Measurements from ENCODE around the gene GOLGA6L9.
"Not testable (repeated sequence)": the region's sequence is repeated elsewhere in the genome, so short reads cannot be mapped to it uniquely, and the experiment has no call there.

The GOLGA6L9 gene, protein sequence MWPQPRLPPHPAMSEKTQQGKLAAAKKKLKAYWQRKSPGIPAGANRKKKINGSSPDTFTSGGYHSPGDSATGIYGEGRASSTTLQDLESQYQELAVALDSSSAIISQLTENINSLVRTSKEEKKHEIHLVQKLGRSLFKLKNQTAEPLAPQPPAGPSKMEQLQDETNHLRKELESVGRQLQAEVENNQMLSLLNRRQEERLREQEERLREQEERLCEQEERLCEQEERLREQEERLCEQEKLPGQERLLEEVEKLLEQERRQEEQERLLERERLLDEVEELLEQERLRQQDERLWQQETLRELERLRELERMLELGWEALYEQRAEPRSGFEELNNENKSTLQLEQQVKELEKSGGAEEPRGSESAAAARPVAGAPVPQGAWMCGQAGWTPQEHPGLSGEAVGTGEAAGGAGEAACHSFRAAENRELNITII
- 1.9 to 5.4 (median 2.8) reads per million in 4 experiments for total RNA-seq

DNA sequence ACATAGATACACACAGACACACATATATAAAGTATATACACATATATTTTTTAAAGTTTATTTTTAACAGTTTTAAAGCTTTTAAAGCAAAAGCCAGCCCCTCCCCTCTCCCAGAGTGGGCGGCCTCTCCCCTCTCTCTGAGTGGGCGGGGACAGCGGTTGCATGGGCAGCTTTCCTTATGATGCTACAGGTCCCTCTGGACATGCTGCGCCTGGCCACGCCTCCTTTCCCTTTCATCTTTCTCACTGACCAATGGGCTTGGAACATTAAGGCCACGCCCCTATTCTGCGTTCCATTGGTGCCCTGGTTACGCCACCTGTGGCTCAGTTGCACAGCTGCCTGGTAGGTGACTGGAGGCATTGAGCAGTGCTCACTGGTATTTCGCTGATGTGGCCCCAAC is at the start of gene GOLGA6L9:
GOLGA6L9 (plus strand) TSS at position 124 of the 400 bp plus-strand sequence; CDS start at position 388, 264 bp downstream.
- DNase-seq, result not testable (repeated sequence)

DNA sequence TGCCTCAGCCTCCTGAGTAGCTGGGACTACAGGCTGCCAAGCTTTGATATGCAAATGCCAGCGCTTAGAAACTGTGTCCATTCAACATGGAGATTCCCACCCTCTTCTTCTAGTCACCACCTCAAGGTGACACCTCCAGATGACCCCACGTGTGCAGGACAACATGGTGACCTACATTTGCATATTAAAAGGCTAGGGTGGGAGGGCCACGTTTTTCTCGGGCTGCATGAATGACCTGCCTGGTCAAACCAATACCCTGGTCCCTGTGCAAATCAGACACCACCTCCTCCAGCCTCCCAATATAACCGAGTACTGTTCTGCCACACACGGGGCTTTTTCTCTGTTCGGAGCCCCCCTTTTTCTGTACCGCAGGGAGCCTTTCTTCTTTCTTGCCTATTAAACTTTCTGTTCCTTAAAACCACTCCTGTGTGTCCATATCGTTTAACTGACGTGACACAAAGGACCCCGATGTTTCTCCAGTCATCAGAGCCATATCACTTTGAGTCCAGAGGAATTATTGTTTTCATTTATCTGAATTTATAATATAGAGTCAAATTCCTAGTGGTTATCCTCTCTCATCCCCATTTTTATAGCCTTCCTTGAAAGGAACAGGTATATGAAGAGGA is 48.2 kb upstream of the GOLGA6L9 start:
- not testable (repeated sequence) for DNase-seq

DNA sequence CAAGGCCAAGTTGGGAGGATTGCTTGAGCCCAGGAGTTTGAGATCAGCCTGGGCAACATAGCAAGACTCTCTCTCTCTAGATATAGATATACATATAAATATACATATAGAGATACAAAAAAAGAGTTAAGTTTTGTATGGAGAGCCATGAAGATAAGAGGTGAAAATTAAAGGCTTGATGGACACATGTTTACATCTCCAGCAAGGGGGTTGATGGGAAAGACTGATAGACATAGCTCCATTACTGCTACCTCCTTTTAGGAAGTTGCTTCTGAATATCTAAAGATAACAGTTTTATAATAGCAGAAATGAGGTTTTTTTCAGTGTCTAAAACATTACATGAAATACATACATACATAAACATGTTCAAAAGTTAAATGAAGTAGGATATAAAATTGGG is 42.4 kb upstream of the GOLGA6L9 start:
- not testable (repeated sequence) for DNase-seq

DNA sequence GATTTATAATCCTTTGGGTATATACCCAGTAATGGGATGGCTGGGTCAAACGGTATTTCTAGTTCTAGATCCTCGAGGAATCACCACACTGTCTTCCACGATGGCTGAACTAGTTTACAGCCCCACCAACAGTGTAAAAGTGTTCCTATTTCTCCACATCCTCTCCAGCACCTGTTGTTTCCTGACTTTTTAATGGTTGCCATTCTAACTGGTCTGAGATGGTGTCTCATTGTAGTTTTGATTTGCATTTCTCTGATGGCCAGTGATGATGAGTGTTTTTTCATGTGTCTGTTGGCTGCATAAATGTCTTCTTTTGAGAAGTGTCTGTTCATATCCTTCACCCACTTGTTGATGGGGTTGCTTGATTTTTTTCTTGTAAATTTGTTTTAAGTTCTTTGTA is 39.5 kb upstream of the GOLGA6L9 start:
- not testable (repeated sequence) for DNase-seq

DNA sequence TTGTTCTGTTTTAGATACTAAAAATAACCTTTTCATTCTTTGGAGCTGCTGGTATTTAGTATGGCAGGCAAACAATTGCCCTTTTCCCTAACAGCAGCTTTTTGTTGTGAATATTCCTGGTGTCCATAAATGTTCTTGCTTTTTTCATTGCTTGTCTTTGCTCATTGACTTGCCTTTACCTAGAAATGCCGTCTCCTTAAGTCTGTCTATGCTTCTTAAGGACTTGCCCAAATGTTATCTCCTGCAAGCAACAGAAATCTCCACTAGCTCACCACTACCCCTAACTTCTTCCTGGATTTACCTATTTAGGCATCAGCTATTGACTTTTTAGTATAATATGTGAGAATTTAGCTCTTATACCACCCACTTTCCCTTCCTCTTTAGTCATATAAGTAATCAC is 37.5 kb upstream of the GOLGA6L9 start:
- not testable (repeated sequence) for DNase-seq

DNA sequence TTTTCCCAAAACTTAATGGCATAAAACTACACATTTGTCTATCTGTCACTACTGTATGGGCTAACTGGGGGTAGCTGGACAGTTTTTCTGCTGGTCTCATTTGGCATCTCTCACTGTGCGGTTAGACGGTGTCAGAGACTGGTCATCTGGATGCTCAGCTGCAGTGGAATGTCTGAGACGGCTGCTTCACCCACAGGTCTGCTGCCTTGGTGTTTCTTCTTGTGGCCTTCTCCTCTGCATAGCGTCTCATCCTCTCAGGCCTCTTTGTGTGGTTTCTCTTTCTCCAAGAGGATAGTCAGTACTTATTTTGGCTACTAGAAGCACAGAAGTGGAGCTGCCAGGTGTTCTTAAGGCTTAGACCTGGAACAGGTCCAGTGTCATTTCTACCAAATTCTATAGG is 35.9 kb upstream of the GOLGA6L9 start:
- no peak for DNase-seq

DNA sequence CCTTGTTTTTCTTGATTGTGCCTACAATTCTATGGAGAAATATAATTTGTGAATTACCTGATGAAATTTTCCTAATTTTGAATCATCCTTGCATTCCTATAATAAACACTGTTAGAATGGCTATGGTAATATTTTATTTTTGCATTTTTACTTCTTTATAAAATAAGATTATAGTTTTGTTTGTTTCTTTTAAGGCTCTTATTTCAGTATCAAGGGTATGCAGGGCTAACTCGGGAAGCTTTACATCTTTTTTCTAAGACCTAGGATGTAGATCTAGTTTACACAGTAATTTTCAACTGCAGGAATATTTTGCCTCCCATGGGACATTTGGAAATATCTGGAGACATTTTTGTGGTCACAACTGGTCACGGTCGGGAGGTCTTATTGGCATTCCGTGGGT is 33.8 kb upstream of the GOLGA6L9 start:
- not testable (repeated sequence) for DNase-seq

DNA sequence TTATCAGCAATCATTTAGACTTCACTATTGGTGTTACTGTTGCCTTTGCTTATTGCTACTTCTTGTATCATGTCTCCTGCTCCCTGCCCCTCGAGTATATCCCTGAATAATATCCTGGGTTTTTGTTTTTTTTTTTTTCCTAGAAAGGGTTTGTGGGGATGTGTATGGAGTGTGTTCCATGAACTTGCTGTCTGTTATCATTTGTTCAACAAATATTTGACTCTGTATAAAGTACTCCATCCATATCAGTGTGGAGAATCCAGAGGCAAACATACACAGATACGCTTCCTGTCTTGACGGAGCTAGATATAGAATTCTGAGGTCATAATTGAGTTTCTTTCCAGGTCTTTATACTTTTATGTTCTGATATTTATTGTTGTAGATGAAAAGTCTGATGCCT is 31.8 kb upstream of the GOLGA6L9 start:
- no peak for DNase-seq

DNA sequence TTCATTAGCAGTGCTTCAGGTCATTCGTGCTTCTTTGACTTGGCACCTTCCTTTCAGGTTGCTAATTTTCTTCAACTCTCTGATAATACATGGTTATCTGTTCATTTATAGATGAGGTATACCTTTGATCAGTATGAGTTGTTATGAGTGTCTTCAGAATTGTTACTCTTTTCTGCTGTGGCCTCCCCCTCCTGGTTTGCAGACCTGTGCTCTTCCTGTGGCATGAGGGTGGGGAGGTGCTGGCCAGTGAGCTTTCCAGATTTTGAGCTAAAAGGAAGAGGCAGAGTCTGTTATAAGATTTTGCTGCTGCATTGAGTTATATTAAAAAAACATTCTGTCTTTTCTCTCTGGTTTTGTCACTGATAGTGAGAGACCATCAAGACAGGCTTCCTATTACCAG is 30.8 kb upstream of the GOLGA6L9 start:
- DNase-seq, result no peak

DNA sequence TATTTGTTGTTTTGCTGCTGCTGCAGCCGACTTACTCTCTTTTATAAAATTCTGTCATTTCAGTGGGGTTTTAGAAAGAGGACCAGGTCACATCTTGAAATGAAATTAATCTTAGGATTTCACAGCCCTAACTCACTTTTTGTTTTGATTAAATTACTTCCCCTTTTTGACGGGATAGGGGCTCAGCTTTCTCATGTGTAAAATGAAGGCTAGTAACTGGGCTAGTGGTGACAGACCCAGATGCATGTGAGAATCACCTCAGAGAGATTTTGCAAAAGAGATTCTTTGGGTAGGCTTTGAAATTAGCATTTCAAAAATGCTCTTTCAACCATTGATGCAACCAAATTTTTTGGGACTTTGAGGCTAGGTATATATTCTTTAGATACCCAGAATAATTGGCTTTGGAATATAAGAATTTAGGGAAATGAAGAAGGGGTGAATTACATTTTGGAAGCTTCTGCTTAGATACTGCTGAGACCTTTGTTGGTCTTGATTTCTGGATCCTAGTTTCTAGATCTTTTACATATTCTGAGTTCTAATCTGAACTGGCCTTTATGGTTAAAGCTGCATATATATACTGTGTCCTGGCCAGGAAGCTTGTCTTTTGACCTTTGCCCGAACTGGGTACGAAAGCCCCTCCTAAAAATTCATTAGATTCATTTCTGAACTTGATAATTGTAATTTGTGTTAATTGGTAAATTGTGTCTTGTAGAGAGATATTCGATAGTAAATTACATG is 30.1 kb upstream of the GOLGA6L9 start:
- DNase-seq, result not testable (repeated sequence)

DNA sequence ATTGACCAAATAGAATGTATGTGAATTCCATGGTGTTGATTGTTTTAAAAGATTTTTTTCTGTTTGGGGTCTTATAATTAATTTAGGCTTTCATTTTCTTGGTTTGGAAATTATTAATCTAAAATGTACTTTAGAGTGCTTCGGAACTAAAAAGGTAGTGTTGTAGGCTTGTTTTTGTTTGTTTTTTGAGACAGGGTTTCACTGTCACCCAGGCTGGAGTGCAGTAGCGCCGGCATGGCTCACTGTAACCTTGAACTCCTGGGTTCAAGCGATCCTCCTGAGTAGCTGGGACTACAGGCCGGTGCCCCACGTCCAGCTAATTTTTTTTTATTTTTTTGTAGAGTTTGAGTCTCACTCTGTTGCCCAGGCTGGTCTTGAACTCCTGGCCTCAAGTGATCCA is 27.7 kb upstream of the GOLGA6L9 start:
- not testable (repeated sequence) for DNase-seq

DNA sequence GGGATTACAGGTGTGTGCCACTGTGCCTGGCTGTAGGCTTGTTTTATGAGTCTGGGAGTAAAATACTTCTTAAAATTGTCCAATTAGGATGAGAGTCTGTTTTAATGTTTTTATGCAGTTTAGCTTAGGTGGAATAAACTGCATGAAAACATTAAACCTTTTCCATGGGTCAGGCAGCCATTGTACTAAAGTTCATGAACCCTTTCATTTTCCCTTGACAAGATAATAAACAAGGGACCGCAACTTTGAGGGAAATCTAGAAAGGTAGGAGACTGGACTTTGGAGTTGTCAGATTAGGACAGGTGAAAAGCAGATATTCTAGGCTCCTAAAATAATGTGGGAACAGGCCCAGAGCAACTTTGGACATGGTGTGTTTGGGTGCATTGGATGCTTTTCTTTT is 27.3 kb upstream of the GOLGA6L9 start:
- DNase-seq, result not testable (repeated sequence)

DNA sequence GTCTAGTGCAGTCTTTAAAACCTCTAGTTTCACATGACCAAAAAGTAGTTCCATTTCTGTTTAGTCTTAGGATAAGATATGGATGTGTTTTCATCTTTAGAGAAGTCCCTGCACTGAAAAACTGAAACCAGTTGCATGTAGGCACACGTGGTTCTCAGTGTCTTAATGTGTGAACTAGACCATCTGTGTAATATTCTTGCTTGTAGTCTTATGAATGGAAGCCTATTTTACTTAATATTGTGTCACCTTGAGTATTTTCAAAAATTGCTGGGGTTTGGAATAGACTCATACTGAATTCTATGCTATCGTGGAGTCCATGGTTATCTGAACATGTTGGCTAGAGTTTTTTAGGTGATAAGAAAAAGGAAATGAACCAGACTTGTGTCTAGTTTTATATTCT is 23.4 kb upstream of the GOLGA6L9 start:
- DNase-seq, result not testable (repeated sequence)

DNA sequence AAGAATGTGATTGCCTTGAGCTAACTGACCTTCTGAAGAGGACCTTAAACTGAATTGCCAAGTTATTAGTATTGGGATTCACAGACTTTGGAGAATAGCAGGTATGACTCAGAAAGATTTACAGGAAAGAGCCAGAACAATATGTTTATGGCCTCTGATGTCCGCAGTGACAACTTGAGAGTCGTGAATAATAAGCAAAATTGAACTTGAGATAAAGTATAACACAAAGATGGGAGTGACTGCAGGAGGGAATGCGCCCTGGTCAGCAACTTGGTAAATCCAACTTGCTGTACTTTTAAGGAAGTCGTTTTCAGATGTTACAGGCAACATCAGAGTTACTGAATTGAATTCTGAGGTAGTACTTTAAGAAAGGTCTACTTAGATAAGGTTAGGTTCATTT is 19.3 kb upstream of the GOLGA6L9 start:
- not testable (repeated sequence) for DNase-seq

DNA sequence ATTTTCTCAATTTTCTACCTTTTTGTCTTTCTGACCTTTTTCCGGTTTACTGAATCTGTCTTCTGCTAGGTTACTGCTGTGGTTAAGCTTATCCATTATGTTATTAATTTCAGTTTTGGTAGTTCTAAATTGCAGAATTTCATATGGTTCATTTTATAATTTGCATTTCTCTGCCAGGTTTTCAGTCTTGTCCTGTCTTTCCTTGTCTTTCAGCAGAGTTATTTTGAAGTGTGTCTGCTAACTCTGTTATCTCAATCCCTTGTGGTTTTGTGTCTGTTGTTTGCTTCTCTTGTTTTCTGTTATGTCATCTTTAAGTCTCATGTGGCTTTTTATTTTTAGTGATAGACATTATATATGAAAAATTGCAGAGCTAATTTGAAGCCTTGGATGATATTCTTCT is 18.0 kb upstream of the GOLGA6L9 start:
- DNase-seq, result not testable (repeated sequence)

DNA sequence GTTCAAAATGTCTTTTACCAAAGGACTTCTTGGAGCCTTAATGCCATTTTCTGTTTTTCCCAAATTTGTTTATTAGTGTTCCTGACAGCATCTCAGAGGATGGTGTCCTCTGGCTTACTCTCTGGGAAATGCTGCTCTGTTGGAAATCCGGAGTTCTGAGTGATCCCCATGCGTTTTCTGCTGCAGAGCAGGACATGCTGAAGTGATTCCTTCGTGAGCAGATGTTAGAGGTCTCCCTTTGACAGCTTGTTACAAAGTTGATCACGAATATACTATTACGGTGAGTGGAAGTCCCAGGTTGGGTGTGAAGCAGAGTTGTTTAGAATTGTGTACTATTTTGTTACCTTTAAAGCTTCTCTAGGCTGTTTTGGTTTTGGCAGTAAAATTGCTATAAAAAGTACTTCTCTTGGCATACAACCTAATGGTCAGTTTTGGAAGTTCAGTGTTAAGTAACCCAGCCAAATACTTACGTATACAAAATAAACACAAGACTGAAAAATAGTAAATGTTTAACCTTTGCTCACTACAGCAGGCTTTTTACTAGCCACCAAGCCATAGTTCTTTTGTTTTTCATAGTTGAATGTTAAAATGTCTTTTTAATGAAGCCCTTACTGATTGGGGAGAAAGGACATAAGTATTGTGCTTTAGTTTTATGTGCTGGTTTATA is 15.0 kb upstream of the GOLGA6L9 start:
- not testable (repeated sequence) for DNase-seq

DNA sequence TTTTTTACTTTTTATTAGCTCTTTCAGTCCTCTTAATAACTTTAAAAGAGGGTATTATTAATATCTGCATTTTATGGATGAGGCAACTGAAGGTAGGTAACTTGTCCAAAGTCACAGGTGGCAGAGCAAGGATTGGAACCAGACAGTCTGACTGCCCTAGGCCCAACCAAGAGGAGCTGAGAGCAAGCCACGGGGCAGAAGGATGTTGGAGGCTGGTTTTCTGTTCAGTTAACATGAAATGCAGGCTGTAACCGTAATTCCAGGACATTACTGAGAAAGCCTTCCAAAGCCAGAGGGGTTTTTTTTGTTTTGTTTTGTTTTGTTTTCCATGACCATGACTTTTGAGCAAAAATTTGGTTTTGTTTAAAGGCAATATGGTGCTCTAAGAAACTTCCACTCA is 9.1 kb upstream of the GOLGA6L9 start:
- not testable (repeated sequence) for DNase-seq

DNA sequence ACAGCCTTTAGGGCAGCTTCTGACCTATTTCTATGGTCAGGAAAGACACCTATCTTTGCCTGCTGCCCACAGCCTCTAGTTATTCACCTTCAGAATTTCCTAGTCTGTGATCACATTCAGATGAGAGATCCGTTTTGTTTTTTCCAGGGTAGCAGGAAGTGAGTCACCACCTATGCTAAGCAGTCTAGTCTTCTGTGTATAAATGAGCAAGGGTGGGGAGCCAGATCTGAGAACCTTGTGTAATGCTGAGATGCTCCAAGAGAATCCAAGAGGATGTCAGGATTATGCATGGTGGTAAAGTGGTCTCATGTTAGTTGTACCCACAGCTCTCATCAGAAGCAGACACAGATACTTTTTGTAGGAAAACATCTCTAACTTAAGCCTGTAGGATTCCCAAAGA is 8.7 kb upstream of the GOLGA6L9 start:
- DNase-seq, result not testable (repeated sequence)

DNA sequence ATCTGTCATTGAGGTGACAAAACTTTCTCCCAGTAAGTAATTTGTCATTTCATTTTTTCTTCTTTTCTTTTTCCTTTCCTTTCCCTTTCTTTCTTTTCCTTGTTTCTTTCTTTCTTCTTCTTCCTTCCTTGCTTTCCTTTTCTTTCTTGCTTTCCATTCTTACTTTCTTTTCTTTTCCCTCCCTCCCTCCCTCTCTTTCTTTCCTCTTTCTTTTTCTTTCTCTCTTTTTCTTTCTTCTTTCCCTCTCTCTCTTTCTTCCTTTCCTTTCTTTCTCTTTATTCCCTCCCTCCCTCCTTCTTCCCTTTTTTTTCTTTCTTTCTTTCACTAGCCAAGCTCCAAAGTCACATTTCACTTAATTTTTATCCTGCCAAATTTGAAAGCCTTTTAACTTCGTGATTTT is 2.5 kb upstream of the GOLGA6L9 start:
- DNase-seq, result not testable (repeated sequence)

DNA sequence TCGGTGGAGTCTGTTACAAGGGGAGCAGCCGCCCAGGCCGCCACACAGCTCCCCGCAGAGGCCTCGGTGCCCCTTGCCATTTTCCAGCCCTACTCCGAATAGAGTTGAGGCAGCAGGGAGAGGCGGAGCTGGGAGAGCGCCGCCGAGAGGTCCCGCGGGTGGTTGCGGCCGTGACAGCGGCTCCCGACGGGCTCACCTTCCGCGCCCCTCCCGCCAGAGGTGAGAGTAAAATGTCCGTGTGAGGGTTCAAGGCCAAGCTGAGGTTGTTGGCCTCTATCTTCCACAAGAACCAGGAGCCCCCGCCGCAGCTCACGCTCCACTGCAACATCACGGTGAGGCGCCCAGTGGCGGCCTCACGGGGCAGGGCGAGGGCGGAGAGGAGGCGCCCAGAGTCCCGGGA is 15.8 kb downstream of the GOLGA6L9 start:
- DNase-seq, result not testable (repeated sequence)

DNA sequence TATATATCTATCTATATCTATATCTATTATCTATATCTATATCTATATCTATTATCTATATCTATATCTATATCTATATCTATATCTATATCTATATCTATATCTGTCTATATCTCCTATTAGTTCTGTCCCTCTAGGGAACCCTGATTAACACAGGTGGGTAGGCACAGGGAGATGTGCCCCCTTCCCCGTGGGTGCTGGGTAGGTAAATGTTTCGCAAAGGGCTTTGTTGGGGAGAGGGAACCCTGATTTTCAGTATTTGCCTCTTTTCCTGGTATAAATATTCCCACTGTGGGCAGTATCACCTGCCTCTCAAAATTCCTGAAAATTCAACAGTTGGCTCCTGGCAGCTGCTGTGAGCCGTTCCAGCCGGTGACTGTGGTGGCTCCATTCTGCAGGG is 27.7 kb downstream of the GOLGA6L9 start:
- DNase-seq, result not testable (repeated sequence)

DNA sequence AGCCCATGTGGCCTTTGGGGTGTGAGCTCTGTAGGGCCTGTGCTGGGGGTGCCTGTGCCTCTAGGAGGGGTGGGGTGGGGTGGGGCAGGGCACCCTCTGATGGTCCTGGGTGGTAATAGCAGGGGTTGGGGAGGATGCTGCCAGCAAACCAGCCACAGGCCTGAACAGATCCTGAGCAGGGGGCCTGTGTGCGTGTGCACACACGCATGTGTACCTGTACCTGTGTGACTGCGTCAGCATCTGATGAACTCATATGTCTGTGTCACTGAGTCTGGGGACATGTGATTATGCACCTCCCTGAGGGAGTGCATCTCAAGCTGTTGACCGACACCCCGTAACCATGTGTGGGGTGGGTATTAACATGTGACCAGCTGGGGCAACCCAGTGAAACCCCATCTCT is 36.0 kb downstream of the GOLGA6L9 start:
- not testable (repeated sequence) for DNase-seq

DNA sequence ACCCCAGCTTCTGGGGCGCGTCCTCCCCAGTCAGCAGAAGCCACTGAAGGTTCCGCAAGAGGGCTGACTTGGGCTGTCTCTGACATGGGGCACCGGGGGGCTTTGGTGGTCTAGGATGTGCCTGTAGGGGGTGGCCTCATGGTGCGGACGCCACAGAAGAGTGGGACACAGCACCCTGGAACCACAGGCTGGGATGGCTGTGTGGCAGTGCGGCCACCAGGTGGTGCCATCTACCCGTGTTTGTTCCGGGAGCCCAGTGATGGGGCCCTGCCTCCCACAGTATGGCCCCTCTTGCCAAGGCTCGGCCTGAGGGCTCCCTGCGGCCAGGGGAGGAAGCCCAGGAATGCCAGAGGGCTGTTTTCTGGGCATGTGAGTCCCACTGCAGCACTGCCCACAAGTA is 38.6 kb downstream of the GOLGA6L9 start:
- DNase-seq, result not testable (repeated sequence)

Measured in effector CD8-positive, alpha-beta T cell (primary cell).